GM19455 (cell line): ENCODE results near the gene SLC5A10.
"Not testable (repeated sequence)": the region's sequence is repeated elsewhere in the genome, so short reads cannot be mapped to it uniquely, and the experiment has no call there.

Experiments used
- ATAC-seq: cut with Tn5 transposase; IDR thresholded peaks from one replicate; pipeline ENCODE4 v1.9.1; 2021; ENCODE audit not compliant: unreplicated experiment

SLC5A10 gene

GRCh38 chr17:18951941-18952842, at the start of gene SLC5A10:
SLC5A10 (plus strand) TSS chr17:18952165; CDS start chr17:18952206, 41 bp downstream.
- ATAC-seq, result no peak

GRCh38 chr17:18904482-18904881, 47.5 kb upstream of the SLC5A10 start:
- ATAC-seq, result no peak

GRCh38 chr17:18905226-18905625, 46.7 kb upstream of the SLC5A10 start:
- no peak for ATAC-seq

DNA sequence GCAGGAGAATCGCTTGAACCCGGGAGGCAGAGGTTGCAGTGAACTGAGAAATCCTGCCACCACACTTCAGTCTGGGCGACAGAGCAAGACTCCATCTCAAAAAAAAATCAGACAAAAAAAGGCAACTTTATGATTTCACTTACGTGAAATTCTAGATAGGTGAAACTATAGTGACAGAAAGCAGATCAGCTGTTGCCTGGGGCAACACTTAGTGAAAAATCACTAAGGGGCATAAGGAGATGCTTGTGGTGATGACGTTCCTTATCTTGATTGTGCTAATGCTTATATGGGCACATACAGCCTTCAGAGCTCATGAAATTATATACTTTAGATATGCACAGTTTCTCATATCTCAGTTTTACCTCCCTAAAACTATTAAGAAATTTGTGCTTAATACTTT, 41.6 kb upstream of the SLC5A10 start:
- no peak for ATAC-seq

GRCh38 chr17:18910881-18911280, 41.1 kb upstream of the SLC5A10 start:
- no peak for ATAC-seq

DNA sequence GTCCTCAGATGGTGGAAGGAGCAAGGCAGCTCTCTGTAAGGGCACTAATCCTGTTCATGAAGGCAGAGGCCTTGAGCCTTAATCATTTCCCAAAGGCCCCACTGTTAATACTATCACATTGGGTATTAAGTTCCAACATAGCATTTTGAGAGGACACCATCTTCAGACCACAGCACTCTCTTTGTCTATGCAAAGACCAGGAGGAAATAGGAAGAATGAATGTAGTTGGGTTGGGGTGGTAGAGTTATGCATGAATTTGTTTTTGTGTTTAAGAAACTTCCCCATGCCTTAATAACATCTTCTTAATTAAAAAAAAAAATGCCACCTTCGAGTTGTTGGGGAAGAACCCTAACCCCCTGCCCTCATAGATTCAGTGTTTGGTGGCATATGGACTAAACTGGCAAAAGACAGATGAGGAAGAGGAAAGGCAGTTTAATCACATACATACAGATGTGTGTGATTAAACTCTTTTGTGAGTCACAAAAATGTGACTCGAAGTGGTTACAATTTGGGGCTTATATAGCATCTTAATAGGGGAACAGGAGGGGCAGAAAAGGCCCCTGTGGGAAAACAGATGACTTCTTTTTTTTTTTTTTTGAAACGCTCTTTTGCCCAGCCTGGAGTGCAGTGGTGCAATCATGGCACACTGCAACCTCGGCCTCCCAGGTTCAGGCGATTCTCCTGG, 35.0 kb upstream of the SLC5A10 start:
- no peak for ATAC-seq

- no peak for ATAC-seq
Observed at GRCh38 chr17:18917506-18918032, 34.4 kb upstream of the SLC5A10 start.

DNA sequence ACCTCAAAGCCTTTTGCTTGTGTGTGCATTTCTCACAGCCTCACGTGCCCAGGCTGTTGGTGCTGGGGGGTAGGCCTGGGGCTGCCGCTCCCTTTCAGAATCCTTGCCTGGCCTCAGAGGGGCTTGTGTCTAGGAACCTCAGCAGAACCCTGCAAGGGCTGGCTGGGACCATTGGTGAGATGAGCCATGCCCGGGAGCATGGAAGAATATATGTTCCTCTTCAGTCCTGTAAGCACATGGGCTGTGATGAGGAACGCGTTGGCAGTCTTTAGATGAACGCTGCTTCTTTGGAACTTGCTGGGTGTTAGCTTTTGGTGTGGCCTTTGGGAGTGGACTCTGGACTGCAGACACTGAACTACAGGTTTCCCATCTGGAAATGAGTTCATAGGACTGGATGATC, 32.0 kb upstream of the SLC5A10 start:
- no peak for ATAC-seq

DNA sequence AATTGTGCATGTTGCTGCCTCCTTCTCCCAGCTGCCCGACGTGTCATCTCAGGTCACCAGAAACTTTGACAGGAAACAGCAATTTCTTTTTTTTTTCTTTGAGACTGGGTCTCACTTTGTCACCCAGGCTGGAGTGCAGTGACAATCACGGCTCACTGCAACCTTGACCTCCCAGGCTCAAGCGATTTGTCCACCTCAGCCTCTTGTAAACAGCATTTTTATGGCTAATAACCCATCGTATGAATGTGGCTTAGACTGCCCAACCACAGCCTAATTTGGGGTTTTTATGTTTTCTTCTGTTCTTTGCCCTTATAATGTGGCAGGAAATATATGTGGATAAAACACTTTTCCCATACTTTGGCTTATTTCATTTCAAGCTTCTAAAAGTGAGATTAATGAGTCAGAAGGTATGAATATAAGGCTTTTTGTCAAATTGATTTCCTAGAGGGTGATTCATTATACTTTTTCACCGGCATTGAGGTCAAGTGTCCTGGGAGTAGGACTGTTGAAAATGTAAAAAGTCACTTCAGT, 31.0 kb upstream of the SLC5A10 start:
- ATAC-seq, result no peak

DNA sequence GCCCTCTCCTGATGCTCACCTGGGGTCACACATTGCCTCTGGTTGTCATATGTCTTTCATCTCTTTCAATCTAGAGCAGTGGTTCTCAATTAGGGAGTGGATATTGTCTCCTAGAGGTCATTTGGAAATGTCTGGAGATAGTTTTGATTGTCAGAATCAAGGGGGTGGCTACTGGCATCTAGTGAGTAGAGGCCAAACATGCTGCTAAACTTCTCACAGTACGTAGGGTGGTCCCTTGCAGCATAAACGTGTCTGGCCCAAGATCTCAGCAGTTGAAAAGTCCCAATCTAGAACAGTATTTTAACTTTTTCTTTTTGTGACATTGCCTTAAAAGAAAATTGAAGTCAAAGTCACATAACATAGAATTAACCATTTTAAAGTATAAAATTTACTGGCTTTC, 30.5 kb upstream of the SLC5A10 start:
- no peak for ATAC-seq

DNA sequence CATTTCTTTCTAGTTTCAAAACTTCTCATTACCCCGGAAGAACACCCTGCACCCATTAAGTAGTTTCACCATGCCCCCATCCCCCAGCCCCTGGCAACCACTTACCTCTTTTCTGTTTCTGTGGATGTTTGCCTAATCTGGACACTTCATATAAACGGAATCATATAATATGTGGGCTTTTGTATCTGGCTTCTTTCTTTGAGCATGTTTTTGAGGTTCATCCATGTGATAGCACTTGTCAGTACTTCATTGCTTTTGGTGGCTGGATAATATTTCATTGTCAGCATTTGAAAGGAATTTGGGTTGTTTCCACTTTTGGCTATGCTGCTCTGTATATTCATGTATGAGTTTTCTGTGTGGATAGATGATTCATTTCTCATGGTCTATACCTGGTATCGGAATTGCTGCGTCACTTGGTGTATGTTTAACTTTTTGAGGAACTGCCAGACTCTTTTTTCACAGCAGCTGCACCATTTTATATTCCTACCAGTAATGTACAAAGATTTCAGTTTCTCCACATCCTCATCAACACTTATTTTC, 30.0 kb upstream of the SLC5A10 start:
- peak; percentile 60 for ATAC-seq

DNA sequence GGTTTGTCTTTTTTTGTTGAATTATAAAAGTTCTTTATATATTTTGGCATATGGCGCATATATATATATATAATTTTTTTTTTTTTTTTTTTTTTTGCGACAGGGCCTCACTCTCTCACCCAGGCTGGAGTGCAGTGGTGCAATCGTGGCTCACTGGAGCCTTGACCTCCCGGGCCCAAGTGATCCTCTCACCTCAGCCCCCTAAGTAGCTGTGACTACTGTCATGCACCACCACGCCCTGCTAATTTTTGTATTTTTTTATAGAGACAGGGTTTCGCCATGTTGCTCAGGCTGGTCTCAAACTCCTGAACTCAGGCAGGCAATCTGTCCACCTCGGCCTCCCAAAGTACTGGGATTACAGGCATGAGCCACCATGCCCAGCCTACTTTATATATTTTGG, 29.4 kb upstream of the SLC5A10 start:
- not testable (repeated sequence) for ATAC-seq

- no peak for ATAC-seq
Observed at GRCh38 chr17:18925187-18925586, 26.8 kb upstream of the SLC5A10 start.

DNA sequence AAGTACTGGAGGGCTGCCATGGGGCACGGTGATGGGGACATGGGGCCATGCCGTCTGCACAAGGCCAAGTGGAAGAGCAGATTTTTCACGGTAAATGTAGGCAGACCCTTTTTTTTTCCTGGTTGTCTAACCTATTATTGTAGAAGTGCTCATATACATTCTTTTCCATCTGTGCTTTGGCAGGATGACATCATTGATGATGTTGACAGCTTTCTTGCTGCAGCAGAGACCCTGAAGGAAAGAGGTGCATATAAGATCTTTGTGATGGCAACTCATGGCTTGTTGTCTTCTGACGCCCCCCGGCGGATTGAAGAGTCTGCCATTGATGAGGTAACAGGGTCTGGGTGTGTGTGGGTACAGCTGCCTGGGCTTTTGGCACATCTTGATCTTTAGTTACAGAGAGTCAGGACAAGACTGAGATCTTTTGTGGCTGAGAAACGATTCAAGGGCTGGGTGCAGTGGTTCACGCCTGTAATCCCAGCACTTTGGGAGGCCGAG, 23.3 kb upstream of the SLC5A10 start:
- no peak for ATAC-seq

DNA sequence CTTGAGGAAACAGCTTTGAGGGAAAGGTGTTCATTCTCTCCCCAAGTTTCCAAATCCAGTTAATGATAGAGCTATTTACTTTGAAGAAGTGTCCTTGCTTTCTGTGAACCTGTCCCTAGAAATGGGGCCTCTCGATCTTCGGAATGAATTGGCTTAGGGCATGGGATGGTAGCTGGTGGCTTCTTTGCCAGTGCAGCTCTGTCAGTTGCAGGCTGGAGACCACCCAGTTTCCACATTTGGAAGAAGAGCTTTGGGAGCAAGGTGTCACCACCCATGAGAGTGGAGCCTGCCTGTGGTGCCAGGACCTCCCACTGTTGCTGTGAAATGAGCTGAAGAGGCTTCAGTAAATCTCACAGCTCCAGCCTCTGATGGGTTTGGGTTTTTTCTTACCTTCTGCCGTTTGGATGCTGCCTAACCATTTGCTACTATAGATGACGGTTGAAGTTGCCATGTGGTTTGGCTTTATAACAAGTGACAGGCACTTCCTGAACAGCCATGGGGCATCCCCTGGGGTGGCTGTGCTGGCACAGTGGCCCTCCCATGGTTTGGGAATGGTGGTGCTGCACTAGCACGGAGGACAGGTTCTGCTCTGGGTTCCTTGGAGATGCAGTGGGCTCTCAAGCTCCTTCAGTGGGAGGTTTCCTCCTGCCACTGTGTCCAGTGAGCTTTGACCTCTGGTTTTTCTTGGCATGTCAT, 19.5 kb upstream of the SLC5A10 start:
- ATAC-seq, result no peak

GRCh38 chr17:18933102-18934058, 18.6 kb upstream of the SLC5A10 start:
- no peak for ATAC-seq

GRCh38 chr17:18937981-18938691, 13.8 kb upstream of the SLC5A10 start:
- no peak for ATAC-seq

GRCh38 chr17:18938692-18939023, 13.3 kb upstream of the SLC5A10 start:
- ATAC-seq, result no peak

- ATAC-seq, result no peak
Observed at GRCh38 chr17:18944646-18945045, 7.3 kb upstream of the SLC5A10 start.
